ENCODE data around the gene CEP85L.

CEP85L gene

DNA sequence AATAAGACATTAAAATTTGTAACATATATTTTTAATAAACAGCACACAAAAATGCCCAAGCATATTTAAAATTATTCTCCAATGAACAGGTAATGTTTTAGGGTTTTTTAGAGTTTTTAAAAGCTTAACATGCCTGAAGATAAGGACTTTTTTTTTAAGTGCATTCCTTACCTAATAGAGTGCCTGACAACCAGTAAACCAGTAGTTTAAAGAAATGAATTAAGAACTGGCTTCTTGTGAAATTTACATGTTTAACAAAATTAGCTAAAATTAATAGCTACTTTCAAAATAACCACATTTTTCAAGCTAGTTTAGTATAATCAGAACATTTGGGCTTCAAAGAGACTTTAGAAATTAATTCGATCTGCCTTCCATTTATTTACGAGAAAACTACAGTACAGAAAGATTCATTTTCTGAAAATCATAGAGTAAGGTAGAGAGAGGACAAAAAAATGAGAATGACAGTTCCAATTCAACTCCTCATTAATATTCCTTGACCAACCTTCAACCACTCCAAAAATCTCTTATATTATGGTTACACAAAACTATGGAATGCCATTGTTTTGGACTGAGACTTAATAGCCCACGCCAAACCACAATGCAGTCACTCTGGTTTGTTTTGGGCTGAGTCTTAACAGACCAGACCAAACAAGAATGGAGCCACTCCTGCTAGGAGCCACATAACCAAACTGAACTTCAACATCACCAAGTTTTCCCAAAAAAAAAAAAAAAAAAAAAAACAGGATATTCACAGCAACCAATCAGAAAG is 109.0 kb downstream of the CEP85L start:
- no peak for DNase-seq (ENCODE audit: low read depth)

- DNase-seq (ENCODE audit: low read depth), result no peak
Observed at GRCh38 chr6:118537574-118537973, 113.8 kb downstream of the CEP85L start.

DNA sequence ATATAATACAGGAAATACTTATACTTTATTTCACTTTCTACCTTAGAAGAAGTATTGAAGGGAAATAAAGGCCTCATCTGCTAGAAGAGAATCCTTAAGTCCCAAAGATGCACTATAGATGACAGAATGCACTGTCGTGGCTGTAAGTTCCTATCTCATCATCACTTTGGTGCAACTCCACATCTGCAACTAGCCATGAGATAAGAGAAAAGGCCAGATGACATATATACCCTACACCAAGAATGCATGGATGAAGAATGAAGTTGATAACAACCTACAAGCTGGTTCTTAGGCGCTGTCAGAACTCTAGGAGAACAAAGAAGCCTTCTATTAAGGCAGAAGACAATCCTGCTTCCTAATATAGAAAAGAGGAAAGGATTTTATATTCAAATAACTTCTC is 114.9 kb downstream of the CEP85L start:
- no peak for DNase-seq (ENCODE audit: low read depth)

DNA sequence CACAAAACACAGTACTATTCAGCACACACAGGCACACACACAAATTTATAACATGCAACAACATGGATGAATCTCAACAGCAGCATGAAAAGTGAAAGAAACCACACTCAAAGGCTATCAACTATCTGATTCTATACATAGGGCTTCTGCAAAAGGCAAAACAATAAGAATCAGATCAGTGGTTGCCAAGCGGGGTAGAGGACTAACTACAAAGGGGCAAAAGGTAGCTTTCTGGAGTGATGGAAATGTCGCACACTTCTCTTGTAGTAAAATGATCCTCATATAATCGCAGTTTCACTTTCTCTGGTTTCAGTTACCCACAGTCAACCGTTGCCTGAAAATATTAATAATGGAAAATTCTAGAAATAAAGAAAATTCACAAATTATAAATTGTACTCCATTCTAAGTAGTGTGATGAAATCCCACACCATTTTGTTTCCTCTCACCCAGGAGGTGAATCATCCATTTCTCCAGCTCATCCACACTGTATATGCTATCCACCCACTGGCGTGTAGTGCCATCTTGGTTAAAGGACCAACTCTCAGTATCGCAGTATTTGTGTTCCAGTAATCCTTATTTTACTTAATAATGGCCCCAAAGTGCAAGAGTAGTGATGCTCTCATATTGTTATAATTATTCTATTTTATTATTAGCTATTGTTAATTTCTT is 116.1 kb downstream of the CEP85L start:
- no peak for DNase-seq (ENCODE audit: low read depth)

- no peak for DNase-seq (ENCODE audit: low read depth)
Observed at GRCh38 chr6:118530942-118531341, 120.4 kb downstream of the CEP85L start.

- no peak for DNase-seq (ENCODE audit: low read depth)
Observed at GRCh38 chr6:118529756-118530155, 121.6 kb downstream of the CEP85L start.

DNA sequence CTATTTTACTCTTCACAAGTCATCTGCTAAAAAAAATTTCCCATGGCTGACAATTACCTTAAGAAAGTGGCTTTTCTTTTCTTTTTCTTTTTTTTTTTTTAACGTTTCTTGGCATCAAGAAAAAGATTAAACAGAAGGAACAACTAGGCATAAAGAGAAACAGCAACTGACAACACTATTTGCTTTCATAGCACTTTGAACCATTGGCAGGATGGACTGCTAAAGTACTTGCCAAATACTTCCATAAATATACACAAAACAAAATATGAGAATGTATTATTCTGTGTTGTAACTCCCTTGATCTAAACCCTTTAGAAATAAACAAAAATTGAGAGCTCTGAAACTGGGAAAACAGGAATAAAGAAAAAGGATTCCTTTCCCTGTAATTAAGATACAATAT is 123.3 kb downstream of the CEP85L start:
- DNase-seq (ENCODE audit: low read depth), result no peak

DNA sequence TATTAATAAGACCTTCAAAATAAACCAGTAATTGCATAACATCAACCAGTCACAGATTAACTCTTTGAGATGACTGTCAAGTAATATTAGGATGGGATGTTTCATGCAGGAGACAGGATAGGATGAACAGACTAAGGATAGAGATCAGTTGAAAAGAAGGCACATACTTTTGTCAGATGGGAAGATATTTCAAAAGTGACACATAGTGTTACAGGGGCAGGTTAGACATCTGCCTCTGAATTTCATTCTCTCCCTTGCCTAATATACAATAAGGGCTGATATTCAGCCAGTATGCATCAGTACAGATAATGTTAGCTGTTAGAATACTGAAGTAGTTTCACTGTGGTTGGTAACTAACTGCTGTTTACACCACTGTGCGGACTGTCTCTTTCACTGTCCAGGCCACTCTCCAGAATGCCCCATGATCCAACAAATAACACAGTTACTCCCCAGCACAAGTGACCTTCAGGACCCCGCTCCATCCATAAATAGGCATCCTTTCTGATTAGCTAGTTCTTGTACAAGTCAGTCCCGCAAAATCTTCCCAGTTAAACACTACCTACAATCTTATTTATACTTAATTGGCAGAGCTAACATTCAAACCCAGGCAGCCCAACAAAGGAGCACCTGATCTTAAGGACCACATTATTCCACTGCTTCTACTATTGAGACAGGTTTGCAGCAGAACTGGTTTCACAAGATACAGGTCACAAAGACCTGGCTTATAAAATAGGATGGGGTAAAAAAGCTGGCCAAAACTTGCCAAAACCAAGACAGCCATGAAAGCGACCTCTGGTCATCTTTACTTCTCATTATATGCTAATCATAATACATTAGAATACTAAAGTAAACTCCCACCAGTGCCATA is 125.2 kb downstream of the CEP85L start:
- DNase-seq (ENCODE audit: low read depth), result no peak

DNA sequence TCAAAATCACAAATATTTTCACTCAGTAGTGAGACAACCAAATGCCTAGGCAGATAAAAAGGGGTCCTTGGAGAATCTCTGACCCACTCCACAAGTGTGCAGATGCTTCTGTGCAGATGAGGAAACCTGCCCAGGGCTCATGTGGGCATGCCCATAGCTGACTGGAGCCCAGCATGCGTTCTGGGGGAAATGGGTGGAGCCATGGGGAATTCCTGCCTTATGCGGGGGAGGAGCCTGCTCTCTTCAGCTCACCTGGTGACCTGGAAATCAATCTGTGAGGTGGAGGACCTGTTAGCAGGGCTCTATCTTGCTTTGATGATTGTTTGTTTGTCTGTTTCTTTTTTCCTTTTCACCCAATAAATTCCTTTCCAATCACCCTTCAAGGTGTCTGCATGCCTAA is 126.7 kb downstream of the CEP85L start:
- DNase-seq (ENCODE audit: low read depth), result no peak

DNA sequence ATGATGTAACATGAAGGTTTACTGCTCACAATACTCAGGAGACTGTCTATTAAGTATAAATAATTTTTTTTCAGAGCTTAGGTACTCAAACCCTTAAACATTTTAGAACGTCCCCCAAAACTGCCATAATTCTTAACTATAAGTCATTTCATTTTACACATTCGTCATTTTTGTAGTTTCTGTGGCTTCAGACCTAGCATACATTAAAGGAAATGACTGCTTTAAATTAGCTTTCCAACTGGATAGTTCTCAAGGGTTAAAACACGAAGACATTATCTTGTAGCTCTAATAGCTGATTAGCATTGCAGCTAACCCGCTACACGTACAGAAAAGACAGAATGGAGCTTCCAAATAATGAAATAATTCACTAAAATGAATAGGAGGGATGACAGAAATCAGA is 128.2 kb downstream of the CEP85L start:
- no peak for DNase-seq (ENCODE audit: low read depth)

GRCh38 chr6:118522422-118522821 is 129.0 kb downstream of the CEP85L start:
- DNase-seq (ENCODE audit: low read depth), result no peak

DNA sequence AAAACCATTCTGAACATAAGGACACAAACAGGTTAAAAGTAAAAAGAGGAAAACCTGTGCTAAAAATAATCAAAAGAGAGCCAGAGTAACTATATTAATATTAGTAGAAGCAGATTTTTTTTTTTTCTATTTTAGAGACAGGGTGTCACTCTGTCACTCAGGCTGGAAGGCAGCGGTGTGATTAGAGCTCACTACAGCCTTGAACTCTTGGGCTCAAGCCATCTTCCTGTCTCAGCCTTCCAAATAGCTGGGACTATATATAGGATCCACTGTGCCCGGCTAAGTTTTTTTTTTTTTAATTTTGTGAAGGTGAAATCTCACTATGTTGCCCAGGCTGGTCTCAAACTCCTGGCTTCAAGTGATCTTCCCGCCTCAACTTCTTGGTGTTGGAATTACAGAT is 136.7 kb downstream of the CEP85L start:
- DNase-seq (ENCODE audit: low read depth), result no peak

DNA sequence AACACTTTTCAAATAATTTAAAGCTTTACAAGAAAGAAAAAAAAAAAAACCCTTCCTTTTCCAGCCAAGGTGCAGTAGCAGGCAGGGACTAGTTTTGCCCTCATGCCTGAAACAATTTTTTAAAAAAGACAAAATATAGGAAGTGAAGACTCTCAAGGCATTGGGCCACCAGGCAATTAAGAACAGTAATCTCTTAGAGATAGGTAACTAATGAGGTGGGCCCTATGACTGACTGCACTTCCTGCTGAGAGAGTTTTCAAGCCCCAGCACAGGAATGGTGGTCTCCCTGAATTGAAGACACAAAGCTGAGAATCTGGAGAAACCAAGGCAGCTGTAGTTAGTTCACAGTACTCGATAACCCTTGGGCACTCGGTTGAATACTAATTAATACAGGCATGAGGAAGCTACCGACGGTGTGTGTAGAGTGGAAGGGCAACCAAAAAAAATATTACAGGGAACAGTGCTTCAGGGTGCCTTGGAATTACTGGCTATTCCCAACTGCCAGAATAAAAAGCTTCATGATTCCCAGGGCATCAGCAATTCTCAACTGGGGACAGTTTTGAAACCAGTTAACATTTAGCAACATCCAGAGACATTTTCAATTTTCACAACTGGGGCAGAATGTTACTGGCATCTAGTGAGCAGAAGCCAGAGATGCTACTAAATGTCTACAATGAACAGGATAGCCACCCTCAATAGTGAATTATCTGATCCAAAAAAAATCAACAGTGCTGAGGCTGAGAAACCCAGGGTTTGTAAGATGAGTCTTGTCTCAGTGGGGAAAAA is 139.3 kb downstream of the CEP85L start:
- DNase-seq (ENCODE audit: low read depth), result no peak

DNA sequence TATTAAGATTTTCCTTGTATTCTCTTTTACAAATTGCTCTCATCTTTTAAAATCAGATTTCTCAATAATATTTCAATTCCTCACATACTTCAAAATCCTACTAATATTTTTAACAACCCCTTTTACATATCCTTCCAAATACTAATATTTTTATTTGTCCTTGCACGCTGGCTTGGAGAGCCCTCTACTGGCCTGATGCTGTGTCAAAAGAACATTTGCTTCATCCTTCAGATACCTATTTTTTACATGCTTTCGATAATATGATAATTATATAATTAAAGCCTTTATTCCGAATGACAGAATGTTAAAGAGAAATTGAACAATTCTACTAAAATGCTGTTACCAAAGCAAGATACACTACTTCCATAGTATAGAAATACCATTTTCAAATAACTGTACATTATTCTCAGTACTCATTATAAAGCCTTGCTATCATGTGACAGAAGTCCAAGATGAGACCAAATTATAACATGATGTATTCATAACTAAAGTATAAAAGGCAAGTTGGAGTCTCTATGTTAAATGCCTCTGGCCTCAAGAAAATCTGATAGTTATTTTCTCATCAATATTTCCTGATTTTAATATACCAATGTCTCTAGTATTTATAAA is 142.3 kb downstream of the CEP85L start:
- DNase-seq (ENCODE audit: low read depth), result no peak

- no peak for DNase-seq (ENCODE audit: low read depth)
Observed at GRCh38 chr6:118507636-118508035, 143.8 kb downstream of the CEP85L start.

DNA sequence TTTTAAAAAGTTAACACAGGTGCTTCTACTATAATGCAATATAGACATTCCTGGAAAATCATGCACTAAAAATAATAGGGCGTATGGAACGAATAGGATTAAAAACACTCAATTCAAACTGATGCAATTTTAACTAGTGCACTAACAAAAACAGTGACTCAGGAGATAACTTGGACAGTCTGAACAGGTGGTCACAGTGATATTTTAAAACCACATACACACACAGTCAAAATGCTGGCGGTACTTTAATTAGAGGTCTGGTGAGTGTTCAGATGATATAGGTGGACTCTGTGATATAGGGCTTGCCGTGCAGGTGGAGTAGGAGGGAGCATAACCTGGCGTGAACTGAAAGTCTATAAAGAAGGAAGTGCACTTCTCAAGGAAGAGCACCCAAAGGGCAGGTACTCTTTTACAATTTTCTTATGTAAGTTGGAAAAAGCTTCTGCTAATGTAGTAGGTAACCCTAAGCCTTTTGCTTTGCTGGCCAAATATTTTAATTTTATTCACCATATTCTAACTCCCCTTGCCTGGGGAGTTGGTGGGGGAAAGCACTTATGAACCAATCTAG is 145.2 kb downstream of the CEP85L start:
- no peak for DNase-seq (ENCODE audit: low read depth)

- DNase-seq (ENCODE audit: low read depth), result no peak
Observed at GRCh38 chr6:118505656-118506055, 145.7 kb downstream of the CEP85L start.

DNA sequence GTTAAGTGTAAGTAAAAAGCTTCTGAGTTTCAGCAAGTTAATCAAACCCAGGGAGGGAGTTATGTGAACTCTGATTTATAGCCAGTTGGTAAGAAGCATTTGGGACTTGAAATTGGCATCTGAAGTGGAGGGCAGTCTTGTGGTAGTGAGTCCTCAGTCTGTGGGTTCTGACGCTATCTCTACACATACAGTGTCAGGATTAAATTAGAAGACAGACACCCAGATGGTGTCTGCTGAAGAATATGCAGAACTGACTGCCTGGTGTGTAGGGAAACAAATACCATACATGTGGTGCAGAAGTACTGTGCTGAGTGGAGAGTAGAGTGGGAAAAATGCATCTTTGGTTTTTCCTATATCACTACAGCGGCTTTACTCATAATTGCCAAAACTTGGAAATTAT is 146.8 kb downstream of the CEP85L start:
- DNase-seq (ENCODE audit: low read depth), result no peak

- no peak for DNase-seq (ENCODE audit: low read depth)
Observed at GRCh38 chr6:118502169-118502568, 149.2 kb downstream of the CEP85L start.

GRCh38 chr6:118501765-118502164 is 149.6 kb downstream of the CEP85L start:
- no peak for DNase-seq (ENCODE audit: low read depth)

GRCh38 chr6:118501099-118501498 is 150.3 kb downstream of the CEP85L start:
- no peak for DNase-seq (ENCODE audit: low read depth)

All from T follicular helper cell (primary cell).